Stimulated activated CD8-positive, alpha-beta memory T cell treated with anti-CD3 and anti-CD28 coated beads, Interleukin-4, amount 100 ng/mL, for 48 hours (primary cell): Measurements from ENCODE around the gene SLC16A8.
A peak's percentile ranks its signal among the peaks of the same experiment; 100 is the strongest.

Experiments
- DNase-seq: peaks from one replicate; pipeline ENCODE4 v3.0.0-alpha.2; 2020

The SLC16A8 gene

DNA sequence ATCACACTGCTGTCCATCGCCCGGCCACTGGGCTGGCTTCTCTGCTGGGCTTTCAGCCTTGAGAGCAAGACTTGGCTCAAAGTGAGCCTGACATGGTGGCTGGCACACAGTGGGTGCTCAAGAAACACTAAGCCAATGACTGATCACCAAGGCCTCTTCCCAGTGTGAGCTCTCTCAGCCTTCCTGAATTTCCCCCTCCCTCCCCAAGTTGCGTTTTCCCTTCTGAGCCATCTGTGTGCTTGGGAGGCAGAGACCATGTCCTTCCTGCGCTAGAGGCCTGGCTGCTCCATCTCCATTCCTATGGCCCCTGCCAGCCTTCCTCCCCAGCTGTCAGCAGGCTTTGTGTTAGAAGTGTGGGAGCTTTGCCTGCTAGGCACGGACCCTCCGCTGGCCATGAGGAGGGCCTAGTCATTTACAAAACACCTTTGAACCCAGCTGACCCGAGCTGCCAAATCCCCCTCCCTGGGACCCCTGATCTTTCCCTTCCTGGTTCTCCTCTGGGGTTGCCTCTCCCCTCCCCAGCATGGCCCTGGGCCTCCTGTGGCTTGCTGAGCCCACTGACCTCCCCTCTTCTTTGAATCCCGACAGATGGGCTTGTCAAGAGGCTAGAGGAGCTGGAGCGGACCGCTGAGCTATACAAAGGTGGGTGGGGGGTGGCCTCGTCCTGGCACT, 13.6 kb downstream of the SLC16A8 start:
- DNase-seq = no peak

DNA sequence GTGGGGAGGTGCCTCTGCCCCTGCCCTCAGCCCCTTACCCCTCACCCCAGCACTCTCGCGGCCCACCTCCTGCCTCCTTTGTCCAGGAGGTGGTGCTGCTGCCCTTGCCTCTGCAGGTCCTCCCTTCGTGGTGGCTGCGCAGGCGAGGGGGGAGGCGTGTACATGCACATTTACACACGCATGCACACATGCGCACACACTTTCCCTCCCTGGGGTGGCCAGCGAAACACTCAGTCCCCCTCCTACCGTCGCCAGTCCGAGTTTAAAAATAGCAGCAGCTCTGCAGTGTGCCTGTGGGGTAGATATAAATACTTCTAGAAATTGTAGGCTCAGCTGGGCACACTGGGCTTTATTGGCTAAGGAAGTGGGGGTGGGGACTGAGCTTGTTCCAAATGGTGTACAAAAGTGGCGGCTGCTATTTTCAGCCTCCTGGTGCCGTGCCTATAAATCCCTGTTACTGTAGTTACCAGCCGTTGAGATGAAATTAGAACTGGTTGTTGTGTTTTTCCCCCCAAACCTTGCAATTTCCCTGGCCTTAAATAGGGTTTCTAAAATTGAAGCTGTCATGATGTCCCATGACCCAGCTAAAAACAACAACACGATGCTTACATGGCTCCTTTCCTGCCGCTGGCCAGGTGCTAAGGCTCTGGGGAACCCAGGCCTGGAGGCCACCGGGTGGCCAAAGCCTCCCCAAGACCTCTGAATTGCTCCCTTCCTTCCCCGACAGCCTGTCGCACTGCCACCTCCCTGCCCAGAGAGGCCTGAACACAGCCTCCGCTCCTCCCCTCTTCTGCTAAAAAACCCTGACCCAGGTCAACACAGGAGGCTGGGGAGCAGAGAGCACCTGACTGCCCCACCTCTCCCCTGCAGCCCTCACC, 14.4 kb downstream of the SLC16A8 start:
- no peak for DNase-seq

DNA sequence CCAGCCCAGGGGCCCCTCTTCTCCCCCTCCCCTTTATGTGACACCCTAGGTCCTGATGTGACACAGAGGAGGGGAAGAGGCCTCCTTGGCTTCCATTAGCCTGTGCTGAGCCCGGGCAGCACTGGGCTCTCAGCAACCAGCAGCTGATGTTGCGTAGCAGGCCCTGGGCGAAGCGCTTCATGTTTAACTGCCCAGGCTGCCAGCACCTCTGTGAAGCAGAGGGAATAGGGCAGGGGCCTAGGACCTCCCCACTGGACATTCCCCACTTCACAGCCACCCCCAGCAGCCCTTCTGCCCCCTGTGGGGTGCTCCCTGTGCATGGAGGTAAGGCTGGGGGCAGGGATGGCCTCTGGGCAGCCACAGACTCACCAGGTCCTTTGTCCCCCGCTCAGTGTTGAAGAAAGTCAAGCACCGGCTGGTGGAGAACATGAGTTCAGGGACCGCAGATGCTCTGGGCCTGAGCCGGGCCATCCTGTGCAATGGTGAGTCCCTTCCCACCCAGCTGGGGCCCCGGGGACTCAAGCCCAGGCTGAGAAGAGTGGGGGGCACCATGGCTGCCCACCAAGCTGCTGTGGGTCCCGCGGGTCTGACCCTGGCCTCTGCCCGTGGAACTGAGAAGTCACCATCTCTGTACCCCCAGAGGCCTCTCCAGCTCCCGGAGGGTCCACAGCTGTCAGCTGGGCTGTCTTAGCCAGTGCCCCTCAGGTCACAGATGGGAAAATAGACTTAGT, 15.2 kb downstream of the SLC16A8 start:
- no peak for DNase-seq

DNA sequence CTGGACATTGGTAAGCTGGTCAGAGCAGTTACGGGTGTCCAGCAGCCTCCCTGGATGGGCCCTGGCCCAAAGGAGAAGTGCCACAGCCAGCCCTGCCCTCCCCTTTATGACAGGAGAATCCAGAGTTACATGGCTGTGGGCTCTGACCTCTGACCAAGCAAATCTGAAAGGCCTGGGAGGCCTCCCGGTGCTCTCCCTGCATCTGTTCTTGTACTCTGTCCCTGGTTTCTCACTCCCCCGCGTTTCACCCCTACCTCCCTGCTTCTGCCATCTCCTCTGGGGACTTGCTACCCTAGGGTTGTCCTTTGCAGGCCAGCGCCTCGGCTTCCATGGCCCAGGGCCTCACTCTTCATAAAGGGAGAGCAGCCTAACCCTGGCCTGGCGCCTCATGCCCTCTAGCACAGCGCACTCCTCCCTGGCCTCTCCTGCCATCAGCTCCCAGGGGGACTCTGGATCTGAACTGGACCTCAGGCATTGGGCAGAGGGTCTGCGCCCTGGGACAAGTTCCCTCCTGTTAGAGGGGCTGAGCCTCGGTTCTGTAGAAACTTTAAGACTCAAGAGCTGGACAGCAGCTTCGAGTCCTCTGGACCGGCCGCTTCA, 16.1 kb downstream of the SLC16A8 start:
- DNase-seq = no peak

DNA sequence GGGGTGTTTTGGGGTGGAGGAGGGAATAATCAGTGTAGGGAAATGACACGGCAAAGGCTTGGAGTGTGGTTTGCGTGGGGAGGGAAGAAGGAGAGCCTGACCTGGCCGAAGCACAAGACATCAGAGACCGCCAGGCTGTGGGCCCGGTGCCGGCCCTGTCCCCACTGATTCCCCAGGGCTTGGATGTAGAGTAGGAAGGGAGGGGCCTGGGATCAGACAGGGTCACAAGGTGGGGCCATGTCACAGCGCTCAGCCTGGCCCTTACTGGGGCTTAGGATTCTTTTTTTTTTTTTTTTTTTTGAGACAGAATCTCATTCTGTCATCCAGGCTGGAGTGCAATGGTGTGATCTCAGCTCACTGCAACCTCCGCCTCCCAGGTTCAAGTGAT, 17.0 kb downstream of the SLC16A8 start:
- no peak for DNase-seq

DNA sequence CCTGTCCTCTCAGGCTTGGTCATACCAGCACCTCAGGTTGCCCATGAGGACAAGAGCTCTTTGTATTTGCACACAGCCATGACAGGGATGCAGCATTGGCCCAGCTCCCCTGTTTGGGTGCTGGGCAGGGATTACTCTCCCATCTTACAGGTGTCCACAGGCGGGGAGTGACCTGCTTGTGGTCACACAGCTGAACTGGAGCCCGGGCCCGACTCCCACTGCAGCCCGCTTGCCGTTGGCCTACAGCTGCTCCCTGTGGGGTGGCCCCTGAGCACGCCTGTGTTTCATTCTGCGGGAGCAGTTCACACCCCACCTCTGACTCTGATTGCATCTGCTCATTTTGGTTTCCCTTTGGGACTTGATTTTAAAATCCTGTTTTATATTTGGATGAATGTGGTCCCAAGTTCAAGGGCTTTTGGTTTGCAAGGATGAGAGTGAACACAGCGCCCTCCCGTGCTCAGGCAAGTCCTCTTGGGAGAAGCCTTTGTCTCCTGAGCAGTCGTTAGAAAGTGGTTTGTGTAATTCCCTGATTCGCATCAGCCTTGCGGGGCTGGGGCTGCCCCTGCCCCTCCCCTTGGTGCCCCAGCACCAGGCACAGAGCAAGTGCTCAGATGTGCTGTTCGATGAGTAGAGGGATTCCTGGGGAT, 17.5 kb downstream of the SLC16A8 start:
- no peak for DNase-seq

DNA sequence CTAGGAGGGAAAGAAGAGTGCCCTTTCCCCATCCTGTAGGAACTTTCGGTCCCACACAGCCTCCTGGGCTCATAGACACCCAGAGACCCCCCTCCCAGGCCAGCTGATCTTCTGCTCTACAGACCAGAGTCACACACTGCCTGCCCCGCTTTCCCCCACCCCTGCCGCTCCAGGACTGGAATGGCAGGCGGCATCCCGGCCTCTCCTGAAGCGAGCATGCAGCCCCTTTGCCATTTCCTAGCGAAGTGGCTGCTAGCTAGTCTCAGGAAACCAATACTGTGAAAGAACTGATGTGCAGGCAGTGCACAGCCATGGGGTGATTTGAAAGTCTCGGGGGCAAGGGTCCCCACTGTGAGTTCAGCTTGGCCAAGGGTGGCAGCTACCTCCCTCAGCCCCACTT, 18.4 kb downstream of the SLC16A8 start:
- no peak for DNase-seq

DNA sequence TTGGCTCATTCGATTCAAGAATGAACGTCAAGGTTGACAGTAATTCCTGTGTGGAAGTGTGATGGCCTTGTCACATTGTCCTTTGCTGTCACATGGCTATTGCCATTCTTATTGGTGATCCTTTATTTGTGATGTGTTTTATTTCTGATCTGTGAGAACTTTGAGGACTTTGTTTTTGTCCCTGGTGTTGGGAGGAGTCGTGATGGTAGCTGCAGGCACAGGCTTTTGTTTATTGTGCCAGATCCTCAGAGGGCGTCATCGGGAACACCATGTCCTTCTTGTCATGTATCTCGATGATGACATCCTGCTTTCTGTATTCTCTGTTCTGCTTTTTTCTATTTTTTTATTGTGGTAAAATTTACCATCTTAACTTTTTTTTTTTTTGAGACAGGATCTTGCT, 21.2 kb downstream of the SLC16A8 start:
- DNase-seq = no peak

DNA sequence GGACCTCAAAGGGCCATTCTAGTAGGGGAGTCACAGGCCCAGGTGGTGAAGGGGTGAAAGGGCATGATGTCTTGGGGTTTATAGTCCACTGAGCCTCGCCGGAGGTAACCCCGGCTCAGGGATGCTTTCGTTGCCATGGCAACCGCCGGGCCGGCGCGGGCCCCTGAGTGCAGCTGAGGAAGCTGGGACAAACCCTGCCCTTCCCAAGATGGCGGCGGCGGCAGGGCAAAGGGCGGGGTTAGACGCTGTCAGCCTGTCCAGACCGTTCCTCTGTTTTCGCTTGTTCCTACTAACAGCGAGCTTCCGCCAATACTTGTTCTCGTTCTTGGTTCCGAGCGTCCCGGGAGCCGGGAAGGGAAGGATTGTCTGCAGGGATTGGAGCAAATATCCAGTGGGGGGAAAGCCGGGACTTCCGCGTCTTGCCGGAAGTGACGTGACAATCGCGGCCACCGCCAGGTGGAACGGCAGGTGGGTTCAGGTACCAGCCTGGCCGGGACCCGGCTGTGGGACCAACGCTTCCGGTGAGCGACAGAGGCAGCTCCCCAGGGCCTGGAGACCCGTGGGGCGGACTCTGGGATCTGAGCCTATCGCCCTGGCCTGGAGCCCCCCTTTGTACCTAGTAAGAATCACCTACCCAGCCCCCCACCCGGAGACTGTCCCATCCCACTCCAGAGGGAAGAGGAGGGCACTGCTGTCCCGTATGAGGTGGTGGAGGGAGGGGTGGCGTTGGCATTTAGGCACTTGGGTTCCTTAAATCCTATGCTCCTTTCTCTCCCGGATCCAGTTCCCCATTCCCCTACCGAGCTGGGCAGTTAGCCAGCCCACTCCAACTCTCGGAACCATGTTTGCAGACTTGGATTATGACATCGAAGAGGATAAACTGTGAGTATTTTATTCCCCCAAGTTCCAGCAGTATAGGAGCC, 26.8 kb downstream of the SLC16A8 start, which contains the start of gene PICK1:
Gene PICK1 (plus strand): TSS at position 436 of the 923 bp plus-strand sequence. CDS start 406 bp downstream, at position 842.
- DNase-seq = peak; percentile 89

DNA sequence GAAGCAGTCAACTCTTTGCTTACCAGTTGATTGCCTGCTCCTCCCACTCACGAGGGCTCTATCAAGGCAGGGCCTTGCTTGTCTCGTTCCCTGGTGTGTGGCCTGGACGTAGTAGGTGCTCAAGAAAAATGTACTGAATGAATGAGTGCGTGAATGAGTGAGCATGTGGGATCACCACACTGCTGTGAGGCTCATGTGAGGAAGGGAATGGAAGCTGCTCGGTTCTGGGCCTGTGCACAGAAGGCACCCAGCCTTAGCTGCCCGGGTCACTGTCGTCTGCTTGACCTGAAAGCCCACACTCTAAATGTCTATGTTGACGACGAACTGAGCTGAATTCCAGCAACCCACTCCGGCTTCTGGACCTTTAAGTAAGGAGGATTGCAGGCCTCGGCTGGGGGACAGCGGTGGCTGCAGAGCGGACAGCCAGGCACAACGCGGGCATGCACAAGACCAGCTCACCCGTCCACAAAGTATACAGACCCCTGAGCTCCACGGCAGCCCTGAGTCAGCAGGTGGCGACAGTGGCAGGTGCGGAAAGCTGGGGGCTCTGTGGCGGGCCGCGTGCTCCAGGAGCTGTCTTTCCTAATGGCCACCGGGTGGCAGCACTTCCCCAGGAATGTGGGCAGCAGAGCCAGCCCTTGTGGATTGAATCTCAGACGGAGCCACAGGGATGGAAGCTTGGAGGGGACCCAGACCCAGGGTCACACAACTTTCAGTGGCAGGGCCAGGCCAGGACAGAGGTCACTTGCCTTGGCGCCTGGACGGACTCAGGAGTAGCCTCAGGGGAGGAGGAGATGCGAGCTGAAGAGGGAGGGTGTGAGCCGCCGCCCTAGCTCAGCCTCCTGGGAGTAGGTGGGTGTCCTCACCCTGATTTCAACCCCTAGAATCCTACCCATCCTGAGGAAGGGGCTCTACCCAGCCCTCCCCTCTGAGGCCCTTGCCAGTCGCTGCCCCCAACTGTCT, 31.8 kb downstream of the SLC16A8 start:
- peak; percentile 85 for DNase-seq

DNA sequence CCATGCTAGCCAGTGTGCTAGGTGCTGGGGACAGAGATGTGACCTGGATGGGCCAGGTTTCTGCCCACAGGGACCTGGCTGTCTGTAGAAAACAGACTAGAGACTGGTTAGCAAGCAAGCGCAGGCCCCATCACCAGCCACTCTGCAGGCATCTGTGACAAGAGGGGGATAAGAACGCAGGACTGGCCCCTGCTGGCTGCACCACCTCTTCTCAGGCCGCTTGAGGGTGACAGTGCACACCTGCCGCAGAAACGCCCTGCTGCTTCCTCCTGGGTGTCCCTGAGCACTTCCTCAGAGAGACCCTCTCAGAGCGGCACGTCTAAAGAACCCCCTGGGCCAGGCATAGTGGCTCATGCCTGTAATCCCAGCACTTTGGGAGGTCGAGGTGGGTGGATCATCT, 32.7 kb downstream of the SLC16A8 start:
- no peak for DNase-seq

DNA sequence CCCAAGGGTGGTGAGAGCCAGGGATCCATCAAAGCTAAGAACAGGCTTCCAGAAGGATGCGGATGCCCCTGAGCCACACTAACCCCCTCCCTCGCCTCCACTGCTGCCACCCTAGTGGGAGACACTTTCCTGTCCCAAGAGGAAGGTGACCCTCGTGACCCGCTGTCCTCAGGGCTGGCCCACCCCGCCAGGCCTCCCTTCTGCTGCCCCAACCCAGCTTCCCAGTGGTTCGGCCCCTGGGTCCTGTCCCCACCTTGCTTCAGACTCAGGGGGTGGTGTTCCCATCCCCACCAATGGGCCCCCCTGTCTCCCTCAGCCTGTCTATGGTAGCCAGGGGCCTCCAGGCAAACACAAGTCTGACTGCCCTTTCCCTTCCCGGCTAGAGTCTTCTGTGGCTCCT, 33.3 kb downstream of the SLC16A8 start:
- no peak for DNase-seq

DNA sequence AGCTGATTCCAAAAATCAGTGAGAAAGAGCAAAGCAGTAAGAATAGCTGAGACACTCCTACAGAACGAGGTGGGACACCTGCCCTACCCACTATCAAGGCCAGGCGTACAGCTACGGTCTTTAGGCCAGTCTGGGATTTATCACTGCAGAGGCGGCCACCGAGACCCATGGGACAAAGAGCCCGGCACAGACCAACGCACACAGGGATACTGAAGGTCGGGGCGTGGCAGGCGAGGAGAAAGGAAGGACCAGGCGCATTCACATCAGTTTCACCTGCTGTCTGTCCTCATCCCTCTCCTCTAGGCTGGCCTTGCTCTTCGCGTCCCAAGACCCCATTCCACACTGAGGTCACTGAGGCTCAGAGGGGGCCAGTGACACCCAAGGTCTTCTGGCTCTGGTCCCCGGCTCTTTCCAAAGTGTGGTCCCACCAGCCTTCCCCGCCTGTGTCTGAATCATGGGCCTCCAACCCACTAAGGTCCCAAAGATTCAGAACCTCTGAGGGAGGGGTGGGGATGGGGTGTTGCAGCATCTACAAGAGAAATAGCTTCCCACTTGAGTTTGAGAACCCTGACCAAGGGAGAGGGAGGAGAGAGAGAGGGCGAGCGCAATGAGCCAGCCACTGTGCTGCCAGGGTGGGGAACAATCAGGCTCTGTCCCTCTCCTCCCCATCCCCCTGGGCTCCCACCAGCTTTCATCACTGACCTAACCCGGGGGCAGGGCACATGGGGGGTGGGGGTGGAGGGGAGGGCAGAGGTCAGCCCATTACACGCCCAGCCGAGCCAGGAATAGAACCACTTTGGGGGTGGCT, 34.0 kb downstream of the SLC16A8 start:
- no peak for DNase-seq

DNA sequence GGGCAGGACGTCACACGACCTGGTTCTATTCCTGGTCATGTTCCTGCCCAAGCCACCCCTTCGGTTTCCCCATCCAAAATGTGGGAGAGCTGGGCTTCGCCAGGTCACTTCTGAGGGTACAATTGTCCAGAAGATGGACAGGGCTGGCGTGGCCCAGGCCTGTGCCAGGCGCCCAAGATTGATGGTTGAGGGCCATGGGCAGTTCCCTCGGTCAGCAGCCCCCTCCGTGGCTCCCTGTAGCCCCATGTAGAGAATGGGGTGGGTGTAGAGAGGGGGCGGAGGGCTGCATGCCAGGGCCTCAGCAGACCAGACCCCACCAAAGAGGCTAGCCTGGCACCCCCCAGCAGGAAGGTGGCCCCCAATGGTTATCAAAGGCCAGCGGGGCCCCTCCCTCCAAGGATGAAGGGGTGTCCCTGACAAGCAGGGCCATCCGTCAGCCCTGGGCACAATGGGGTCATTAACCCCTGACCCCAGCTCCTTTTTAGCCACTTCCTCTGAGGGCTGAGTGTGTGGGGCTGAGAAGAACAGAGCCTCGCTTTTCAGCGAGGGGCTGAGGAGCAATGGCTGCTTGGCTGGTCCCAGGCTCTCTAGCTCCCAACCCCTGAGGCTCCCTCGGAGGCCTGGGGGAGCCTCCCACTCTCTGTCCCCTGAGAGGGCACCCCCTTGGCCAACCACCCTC, 37.8 kb downstream of the SLC16A8 start:
- no peak for DNase-seq

DNA sequence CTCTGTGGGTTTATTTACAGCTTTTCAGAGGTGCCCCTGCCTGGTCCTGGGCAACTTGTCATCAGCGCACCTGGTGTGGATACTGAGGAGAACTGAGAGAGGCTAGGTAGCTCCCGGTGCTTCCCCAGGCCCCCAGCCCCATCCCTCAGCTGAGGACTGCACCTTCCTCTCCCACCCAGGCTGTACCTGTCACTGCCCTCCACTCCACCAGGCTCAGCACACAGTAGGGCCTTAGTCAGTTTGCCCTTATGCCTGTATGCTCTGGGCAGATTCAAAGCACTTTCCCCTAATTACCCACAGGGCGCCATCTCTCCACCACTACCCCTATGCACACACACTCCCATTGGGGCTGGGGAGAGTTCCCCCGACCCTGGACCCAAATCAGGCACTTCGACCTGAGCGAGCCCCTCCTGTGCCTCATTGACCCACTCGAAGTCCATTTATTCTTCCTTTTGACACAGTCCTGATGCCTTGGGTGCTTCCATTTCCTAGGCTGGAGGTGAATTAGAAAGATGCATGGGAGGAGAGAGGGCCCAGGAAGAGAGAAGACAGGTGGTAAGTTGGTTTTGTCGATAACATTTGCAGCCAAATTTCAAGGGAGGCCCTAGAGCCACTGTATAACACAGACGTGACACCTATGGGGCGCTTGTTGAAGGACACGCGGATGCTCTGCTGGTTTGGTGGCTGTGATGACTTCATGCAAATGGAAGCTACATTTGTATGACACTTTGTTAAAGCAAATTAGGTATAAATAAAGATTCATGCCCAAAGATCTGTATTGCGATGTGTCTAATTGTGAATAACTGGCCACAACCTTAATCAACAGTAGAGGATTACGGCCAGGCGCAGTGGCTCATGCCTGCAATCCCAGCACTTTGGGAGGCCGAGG, 40.6 kb downstream of the SLC16A8 start:
- no peak for DNase-seq

DNA sequence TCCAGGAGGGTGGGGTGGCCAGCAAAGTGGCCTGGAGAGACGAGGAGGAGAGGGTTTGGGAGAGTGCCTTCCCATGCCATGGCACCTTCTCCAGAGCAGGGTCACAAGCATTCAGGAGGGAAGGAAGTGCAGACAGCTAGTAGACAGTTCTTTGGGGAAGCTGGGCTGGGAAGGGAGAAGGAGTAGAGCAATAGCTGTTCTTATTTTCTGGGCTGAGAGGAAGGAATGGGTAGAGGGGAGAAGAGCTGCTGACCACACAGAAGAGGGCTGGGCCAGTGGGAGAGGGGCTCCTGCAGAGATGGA, 41.5 kb downstream of the SLC16A8 start:
- DNase-seq = no peak

DNA sequence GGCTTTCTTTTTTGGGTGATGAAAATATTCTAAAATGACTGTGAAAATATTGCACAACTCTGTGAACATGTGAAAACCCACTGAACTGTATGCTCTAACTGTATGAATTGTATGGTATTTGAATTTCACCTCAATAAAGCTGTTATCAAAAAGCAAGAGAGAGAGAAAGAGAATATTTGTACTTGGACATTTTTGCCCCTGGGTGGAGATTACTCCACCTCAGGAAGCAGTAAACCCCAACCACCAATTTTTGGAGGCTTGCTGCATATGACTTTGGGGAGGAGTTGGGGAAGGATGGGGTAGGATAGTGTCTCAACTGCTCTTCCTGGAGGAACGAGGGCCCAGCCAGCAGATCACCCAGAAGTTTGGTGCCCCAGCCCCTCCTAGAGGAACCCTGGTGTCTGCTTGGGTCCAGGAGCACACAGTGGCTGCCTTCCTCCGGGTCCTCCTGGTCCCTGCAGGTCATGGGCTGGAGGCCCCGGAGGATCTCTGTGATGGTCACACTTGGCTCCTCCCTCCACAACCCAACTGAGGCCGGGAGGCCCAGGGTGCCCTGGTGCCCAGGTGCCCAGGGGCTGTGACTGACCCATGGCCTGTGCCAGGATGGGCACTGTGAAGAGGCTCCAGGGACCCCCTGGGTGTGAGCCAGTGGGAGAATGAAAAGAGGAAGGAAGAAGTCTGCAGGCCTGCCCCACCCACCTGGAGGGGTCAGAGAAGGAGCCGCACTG, 42.1 kb downstream of the SLC16A8 start:
- no peak for DNase-seq
